ENCODE data around the gene MAPK7.

The MAPK7 gene

DNA sequence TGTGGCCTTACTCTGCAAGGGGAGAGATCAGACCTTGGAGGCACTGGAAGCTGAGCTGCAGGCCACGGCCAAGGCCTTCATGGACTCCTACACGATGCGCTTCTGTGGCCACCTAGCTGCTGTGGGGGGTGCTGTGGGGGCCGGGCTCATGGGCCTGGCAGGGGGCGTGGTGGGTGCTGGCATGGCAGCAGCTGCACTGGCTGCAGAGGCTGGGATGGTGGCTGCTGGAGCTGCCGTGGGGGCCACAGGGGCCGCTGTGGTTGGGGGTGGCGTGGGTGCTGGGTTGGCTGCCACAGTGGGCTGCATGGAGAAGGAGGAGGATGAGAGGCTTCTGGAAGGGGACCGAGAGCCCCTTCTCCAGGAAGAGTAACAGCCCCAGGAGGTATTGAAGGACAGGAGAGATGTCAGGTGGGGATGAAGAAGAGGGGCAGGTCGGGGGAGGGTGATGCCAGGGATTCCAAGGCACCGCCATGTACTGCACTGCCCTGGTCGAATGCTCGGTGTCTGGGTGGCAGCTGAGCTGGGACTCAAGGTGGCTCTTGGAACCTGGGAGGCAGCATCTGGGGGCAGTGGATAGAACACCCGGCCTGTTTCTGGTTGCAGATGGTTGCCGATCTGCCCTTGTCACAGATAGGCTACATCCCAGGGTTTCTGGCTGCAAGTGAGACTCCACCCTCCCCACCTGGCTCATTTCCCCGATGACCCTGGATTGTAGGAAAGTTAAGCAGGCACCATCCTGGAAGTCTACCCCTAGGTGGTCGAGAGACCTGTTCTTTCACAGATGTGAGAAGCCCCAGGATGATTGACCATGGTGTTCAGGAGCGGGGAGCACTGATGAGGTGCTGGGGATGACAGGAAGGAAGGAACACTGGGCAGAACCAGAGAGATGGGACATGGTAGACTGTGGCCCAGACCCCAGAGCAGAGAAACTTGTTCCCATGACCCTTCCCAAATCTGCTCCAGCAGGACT lies 37.8 kb downstream of the MAPK7 start:
- no peak for DNase-seq (ENCODE audit: low read depth, low spot score)

DNA sequence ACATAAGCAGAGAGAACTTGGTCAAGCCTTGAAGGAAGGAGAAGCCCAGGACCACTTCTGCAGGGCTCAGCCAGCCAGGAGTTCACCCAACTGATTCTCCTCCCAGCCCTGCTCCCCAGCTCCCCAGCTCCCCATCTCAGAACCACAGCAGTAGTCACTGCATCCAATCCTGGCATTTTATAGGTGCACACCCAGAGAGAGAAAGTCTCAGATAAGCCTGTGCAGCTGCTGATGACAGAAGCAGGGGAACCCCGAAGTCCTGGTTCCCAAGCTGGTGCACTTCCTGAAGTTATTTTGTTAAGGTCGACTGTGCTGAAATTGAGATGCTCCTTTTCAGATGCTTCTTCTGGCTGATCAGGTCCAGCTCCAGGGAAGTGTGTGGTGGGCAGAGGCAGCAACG lies 39.3 kb downstream of the MAPK7 start:
- DNase-seq (ENCODE audit: low read depth, low spot score) = no peak

DNA sequence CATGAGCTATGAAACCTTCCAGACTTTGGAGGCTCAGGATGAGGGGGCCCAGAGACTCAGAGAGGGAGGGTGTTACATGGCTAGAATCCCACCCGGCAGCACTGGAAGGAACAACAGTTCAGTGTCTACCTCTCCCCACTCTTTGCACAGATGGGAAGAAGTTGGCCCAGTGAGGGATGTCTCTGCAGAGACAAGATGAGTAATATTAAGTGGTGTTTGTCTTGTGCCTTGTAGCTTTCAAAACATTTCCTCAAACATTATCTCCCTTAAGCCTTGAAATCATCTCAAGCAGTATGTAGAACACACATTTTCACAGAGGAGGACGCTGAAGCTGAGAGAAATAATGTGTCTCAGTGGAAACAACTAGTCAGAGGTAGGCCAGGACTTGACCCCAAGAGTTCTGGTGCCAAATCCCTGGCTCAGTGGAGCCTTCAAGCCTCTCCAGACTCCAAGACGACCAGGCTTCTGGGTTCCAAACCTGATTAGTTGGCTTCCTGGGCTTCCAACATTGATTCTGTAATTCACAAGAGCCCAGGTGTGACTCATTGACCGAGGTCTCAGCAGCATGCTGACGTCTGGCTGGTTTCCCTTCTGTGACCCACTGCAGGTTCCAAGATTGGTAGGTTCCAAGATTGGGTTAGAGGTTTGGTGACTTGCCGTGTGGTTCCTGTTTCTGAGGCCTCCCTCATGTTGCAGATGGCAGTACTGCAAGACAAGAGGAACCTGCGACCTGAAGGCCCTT lies 40.1 kb downstream of the MAPK7 start:
- no peak for DNase-seq (ENCODE audit: low read depth, low spot score)

DNA sequence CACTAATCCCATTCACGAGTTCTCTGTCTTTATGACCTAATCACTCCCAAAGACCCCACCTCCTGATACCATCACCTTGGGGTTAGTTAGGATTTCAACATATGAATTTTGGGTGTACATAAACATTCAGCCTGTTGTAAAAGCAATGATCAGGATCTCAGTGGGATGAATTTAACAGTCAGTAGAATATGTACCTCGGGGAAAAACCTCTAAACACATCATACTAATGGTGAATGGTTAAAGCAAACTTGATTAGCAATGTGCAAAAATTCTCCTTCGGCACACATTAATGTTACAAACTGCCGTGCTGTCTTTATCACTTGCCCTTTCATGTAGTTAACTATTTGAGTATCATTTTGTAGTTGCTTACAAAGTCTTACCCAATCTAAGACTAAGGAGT lies 42.9 kb downstream of the MAPK7 start:
- no peak for DNase-seq (ENCODE audit: low read depth, low spot score)

DNA sequence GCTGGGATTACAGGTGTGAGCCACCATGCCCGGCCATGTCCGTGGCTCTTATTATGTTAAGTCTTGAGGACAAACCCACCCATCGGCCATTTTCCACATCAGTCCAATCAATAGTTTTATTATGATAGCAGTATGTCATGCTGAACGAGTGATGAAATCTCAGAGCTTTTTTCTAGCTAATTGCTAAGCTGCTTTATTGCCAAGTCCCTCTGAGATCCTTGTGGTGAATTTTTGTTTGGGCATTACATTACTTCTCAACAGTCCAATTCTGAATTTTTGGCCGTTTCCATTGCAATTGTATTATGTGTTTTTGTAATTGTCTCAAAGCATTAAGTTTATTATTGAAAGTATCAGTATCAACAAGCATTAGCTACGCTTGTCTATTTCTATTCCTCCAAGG lies 43.6 kb downstream of the MAPK7 start:
- DNase-seq (ENCODE audit: low read depth, low spot score) = no peak

DNA sequence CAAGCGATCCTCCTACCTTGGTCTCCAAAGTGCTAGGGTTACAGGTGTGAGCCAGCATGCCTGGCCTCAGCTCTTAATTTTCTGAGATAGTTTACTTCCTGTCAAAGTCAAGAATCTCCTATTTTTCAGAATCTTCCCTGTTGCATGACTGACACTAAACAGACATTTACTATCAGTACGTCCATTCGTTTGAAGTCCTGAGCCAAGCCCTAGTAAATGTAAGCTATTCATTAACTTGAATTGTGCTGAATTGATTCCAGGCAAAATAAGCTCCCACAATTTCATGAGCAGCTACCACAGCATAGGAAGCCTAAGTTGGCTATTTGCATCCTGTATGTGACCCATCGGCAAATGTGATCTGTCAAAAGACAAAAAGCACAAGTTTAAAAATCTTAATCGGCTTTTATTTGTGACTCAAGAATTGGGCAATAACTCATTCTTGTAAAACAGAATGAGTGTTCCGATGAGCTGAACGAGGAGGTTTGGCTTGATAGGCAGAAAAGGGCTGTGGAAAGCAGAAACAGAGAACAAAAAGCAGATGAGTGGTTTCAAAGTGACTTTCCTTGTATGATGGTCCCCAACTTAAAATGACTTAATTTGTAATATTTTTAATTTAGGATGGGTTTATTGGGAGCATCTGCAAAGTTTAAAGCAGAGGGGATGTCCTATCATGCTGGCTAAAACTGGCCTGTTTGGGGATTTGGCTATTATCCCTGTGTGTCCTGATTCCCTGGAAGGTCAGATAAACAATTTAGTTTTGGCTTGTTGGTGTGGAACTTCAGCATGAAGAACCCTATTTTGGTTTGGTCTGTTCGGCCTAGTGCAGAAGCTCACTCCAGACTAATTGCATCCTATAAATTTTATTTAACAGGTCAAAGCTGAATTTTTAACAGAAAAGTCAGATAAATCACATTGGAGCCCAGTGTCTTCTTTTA lies 46.9 kb downstream of the MAPK7 start:
- DNase-seq (ENCODE audit: low read depth, low spot score) = no peak

DNA sequence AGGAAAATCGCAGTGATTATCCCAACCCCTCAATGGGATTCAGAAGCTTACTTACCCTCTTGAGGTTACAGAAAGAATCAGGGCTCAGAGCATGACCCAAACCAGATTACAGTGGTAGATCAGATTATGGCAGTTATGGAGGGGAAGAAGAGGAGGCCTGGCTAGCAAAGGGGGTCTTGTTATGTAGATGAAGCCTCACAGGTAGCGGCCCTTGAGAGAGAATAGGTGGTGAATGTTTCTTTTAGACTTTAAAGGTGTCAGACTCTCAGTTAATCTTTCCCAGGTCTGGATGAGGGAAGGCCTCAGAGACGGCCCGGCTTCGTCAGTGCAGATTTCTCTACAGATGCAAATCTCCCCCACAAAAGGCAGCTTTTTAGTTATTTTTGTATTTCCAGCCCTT lies 48.3 kb downstream of the MAPK7 start:
- DNase-seq (ENCODE audit: low read depth, low spot score) = no peak

DNA sequence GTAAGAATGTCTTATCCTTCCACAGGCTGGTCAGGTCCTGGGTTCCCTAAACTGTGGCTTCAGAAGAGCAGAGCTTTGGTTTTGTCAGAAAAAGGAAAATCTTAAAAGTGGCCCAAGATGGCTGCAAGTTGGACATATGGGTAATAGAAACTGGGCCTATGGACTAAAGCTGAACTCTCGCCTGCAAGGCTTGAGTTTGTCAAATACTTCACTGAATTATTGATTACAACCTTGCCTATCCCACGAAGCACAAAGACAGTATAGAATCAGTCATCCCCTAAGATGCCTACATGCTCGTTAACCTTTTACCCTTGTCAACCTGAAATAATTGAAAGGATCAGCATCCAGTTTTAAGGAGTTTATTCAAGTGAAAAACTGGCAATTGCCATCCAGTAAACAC lies 53.4 kb downstream of the MAPK7 start:
- no peak for DNase-seq (ENCODE audit: low read depth, low spot score)

Measured in smooth muscle cell of the brain vasculature (primary cell).